Activated B cell treated with CpG ODN at 0.5 μM for 24 hours (primary cell): Measurements from ENCODE around the gene TOX4. TPM values are rescaled to one million over a fixed set of nuclear protein-coding genes. Genes with fewer than 3 reads are reported as not detected.

ENCODE experiments used
- ATAC-seq: fragments of 200-7000 bp; cut with Tn5 transposase; one replicate; pipeline ENCODE4 v1.10.0; 2021; ENCODE audit warnings: low read depth, mild to moderate bottlenecking, moderate library complexity
- CTCF ChIA-PET: fragments of 350-600 bp; sonication (Branson Sonifier 250); formaldehyde crosslinking; loops from one replicate; lab custom pipeline; 2021; ENCODE audit warnings: antibody characterized with exemption; lab: Charles Lee
- POLR2A ChIA-PET: fragments of 350-600 bp; sonication (Branson Sonifier 250); formaldehyde crosslinking; loops from one replicate; lab custom pipeline; 2021; ENCODE audit warnings: antibody characterized with exemption; lab: Charles Lee
- DNase-seq: peaks from one replicate; pipeline ENCODE4 v3.0.0; 2022
- H3K27ac Mint-ChIP-seq: one replicate; pipeline ENCODE4 v1.8.0; 2020; ENCODE audit warnings: mixed read lengths
- H3K27me3 Mint-ChIP-seq: one replicate; pipeline ENCODE4 v1.8.0; 2021; ENCODE audit warnings: mixed read lengths
- H3K36me3 Mint-ChIP-seq: one replicate; pipeline ENCODE4 v1.8.0; 2021; ENCODE audit warnings: low read depth, mixed read lengths
- H3K4me1 Mint-ChIP-seq: one replicate; pipeline ENCODE4 v1.8.0; 2021; ENCODE audit warnings: mixed read lengths
- H3K4me3 Mint-ChIP-seq: one replicate; pipeline ENCODE4 v1.8.0; 2020; ENCODE audit warnings: mild to moderate bottlenecking, mixed read lengths
- H3K9me3 Mint-ChIP-seq: one replicate; pipeline ENCODE4 v1.8.0; 2020; ENCODE audit warnings: mixed read lengths
- CTCF ChIP-seq: fragments of 200-600 bp; IDR thresholded peaks from one replicate; pipeline ENCODE4 v1.8.0; 2022; ENCODE audit warnings: antibody characterized with exemption, mild to moderate bottlenecking
- intact Hi-C: fragments of 100-400 bp; cut with micrococcal nuclease; formaldehyde crosslinking; loops from one replicate; pipeline ENCODE4 v1.15.1; 2024
- total RNA-seq: library from RNA; stranded (reverse); gene quantifications from 2 replicates; pipeline ENCODE4 v1.2.3, GENCODE V29; 2022

Gene TOX4
- total RNA-seq, 1 donor from 2014 or later, result 81.4 TPM

GRCh38 chr14:21509432-21510143 lies 32.6 kb downstream of the TOX4 start:
- intact Hi-C loops, result loop anchor here (5.0 kb wide), 2 partner anchors 48 to 827 kb away; partner anchors contain the start of gene RNASE4
- ATAC-seq, result no peak
- no peak for TF ChIP-seq CTCF
- CTCF ChIA-PET, result interaction anchor here (4.5 kb wide), 1 partner anchor 11 kb away, joined by 15 read pairs; no protein-coding TSS in a partner anchor
- no peaks in the 10 kb centered on the region for H3K27me3 Mint-ChIP-seq
- H3K27ac Mint-ChIP-seq, result peak overlapping the region; percentile 96
- peaks cover 39% of the 10 kb centered on the region for H3K4me1 Mint-ChIP-seq
- peaks cover 33% of the 10 kb centered on the region for H3K36me3 Mint-ChIP-seq
- DNase-seq, result no peak
- H3K4me3 Mint-ChIP-seq, result peak overlapping the region; percentile 99
- no peaks in the 10 kb centered on the region for H3K9me3 Mint-ChIP-seq
- POLR2A ChIA-PET, result interaction anchor here (0.6 to 2.5 kb wide), 3 partner anchors 11 to 1166 kb away, joined by 3 to 9 read pairs (median 6); partner anchors contain the start of genes PARP2, RAB2B and TOX4

- Mint-ChIP-seq H3K27me3 (peaks cover 3% of the 10 kb centered on the region), H3K9me3 (no peaks in the 10 kb centered on the region), H3K36me3 (peaks cover 28% of the 10 kb centered on the region), H3K4me3 (peak within 1 kb of the TSS; percentile 99), H3K4me1 (peaks cover 29% of the 10 kb centered on the region), H3K27ac (peak within 1 kb of the TSS; percentile 96)
- ATAC-seq (peak; percentile 99), DNase-seq (peak; percentile 80)
- TF ChIP-seq CTCF, result no peak
- intact Hi-C loops, result loop anchor here (1.0 to 5.0 kb wide), 6 partner anchors 34 to 829 kb away; partner anchors contain the start of genes CHD8, RNASE4, SUPT16H and TOX4
- ChIA-PET CTCF (interaction anchor here (0.9 to 4.5 kb wide), 4 partner anchors 12 to 55 kb away, joined by 3 to 15 read pairs (median 6); partner anchors contain the start of genes CHD8 and TOX4), POLR2A (interaction anchor here (0.7 to 3.4 kb wide), 17 partner anchors 9 to 1810 kb away, joined by 3 to 35 read pairs (median 5); partner anchors contain the start of genes CHD8, PABPN1, PARP2 and RAB2B)
Measured at GRCh38 chr14:21510735-21511657, 34.0 kb downstream of the TOX4 start, which contains the start of gene METTL3. TSS of gene METTL3 (minus strand) at chr14:21511340. CDS start at chr14:21511223, 117 bp downstream.

GRCh38 chr14:21514341-21514740 lies 37.3 kb downstream of the TOX4 start:
- ATAC-seq (no peak), DNase-seq (no peak)
- intact Hi-C loops, result loop anchor here (5.0 kb wide), 2 partner anchors 43 to 832 kb away; partner anchors contain the start of gene RNASE4
- H3K27me3 Mint-ChIP-seq, result peaks cover 10% of the 10 kb centered on the region
- CTCF ChIA-PET, result interaction anchor here (1.3 kb wide), 1 partner anchor 16 kb away, joined by 3 read pairs; no protein-coding TSS in a partner anchor
- H3K27ac Mint-ChIP-seq, result no peak overlapping the region
- TF ChIP-seq CTCF, result no peak
- H3K36me3 Mint-ChIP-seq, result peaks cover 10% of the 10 kb centered on the region
- H3K4me3 Mint-ChIP-seq, result no peak overlapping the region
- no peaks in the 10 kb centered on the region for H3K9me3 Mint-ChIP-seq
- POLR2A ChIA-PET, result no interaction called here
- peaks cover 21% of the 10 kb centered on the region for H3K4me1 Mint-ChIP-seq

- H3K9me3 Mint-ChIP-seq, result no peaks in the 10 kb centered on the region
- no peaks in the 10 kb centered on the region for H3K4me1 Mint-ChIP-seq
- DNase-seq (no peak), ATAC-seq (no peak)
- intact Hi-C loops, result no loop called here
- no peak for TF ChIP-seq CTCF
- H3K27ac Mint-ChIP-seq, result no peak overlapping the region
- CTCF ChIA-PET, result no interaction called here
- POLR2A ChIA-PET, result no interaction called here
- no peaks in the 10 kb centered on the region for H3K36me3 Mint-ChIP-seq
- H3K27me3 Mint-ChIP-seq, result peaks cover 15% of the 10 kb centered on the region
- H3K4me3 Mint-ChIP-seq, result no peak overlapping the region
Measured at GRCh38 chr14:21518725-21519124, 41.7 kb downstream of the TOX4 start.
